ENCODE data around the gene ABCD4. TPM values are rescaled to one million over a fixed set of nuclear protein-coding genes. Genes with fewer than 3 reads are reported as not detected.

Gene ABCD4
- total and polyA plus RNA-seq, 2 donors (not counting 3 experiments of a cell fraction or from before 2014, with no cell fraction given) = 58.2 to 84.2 TPM

DNA sequence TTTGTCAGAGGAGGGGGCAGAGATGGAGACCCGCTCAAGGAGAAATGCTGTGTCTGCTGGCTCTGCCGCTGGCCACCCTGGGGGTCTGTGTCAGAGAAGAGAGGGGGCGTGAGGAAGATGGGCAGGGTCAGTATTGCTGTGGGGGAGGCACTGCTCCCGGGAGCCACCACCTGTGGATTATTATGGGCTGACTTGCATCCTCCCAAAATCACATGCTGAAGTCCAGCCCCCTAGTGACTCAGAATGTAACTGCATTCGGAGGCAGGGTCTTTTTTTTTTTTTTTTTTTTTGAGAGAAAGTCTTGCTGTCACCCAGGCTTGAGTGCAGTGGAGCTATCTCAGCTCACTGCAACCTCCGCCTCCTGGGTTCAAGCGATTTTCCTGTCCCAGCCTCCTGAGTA is 12.3 kb downstream of the ABCD4 start:
- DNase-seq (ENCODE audit: low read depth, low spot score) (peak; percentile 27), FAIRE-seq (peak; percentile 35)
- Histone ChIP-seq H3K9me1 (replicated peaks; ENCODE audit: control insufficient read depth, extremely low read depth, insufficient read depth, low read length) (no peaks in the 10 kb centered on the region), H3K9ac (replicated peaks; ENCODE audit: extremely low read depth, insufficient read depth, low read length) (no peak overlapping the region), H3K9me3 (replicated peaks; ENCODE audit: control insufficient read depth, insufficient read depth, low read length) (no peaks in the 10 kb centered on the region), H3K27ac (ENCODE audit: insufficient read depth, low read depth, low read length) (no peak overlapping the region), H3K36me3 (ENCODE audit: control insufficient read depth in 2 of 2, extremely low read depth in 1 of 2, insufficient read depth in 2 of 2, low read length in 2 of 2) (peaks cover 7 to 68% of the 10 kb centered on the region in 2 experiments), H3K79me2 (ENCODE audit: control insufficient read depth, insufficient read depth, low read length) (no peaks in the 10 kb centered on the region), H3K4me3 (replicated peaks in 1 of 3; ENCODE audit: insufficient read depth in 1 of 3, low read depth in 1 of 3, low read length in 3 of 3) (no peak overlapping the region), H3K27me3 (ENCODE audit: control insufficient read depth in 2 of 2, insufficient read depth in 2 of 2, low read length in 2 of 2) (no peaks in the 10 kb centered on the region), H3K4me2 (ENCODE audit: insufficient read depth, low read length) (no peak overlapping the region), H3K4me1 (ENCODE audit: control insufficient read depth, extremely low read depth, insufficient read depth, low read length) (no peaks in the 10 kb centered on the region), H2AFZ (ENCODE audit: low read depth, low read length) (no peak overlapping the region), H4K20me1 (replicated peaks; ENCODE audit: control insufficient read depth, extremely low read depth, insufficient read depth, low read length) (peaks cover 2% of the 10 kb centered on the region)
- POLR2A ChIA-PET = no interaction called here
- BruUV-seq (replicated peaks) = no TSS peak
- dilution Hi-C loops (cut with MboI; ENCODE audit: extremely low pct_ligation_motif_present, low sequenced_read_pairs) = no loop called here
- CTCF ChIA-PET = interaction anchor here (0.6 to 1.2 kb wide), 4 partner anchors 9 to 167 kb away, joined by 3 to 6 read pairs (median 4); no protein-coding TSS in a partner anchor
- intact Hi-C loops (cut with micrococcal nuclease) = no loop called here
- TF ChIP-seq, protein P1, sequence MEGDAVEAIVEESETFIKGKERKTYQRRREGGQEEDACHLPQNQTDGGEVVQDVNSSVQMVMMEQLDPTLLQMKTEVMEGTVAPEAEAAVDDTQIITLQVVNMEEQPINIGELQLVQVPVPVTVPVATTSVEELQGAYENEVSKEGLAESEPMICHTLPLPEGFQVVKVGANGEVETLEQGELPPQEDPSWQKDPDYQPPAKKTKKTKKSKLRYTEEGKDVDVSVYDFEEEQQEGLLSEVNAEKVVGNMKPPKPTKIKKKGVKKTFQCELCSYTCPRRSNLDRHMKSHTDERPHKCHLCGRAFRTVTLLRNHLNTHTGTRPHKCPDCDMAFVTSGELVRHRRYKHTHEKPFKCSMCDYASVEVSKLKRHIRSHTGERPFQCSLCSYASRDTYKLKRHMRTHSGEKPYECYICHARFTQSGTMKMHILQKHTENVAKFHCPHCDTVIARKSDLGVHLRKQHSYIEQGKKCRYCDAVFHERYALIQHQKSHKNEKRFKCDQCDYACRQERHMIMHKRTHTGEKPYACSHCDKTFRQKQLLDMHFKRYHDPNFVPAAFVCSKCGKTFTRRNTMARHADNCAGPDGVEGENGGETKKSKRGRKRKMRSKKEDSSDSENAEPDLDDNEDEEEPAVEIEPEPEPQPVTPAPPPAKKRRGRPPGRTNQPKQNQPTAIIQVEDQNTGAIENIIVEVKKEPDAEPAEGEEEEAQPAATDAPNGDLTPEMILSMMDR (IDR thresholded peaks at IDR 0.05; ENCODE audit: extremely low read depth in 1 of 2, insufficient read depth in 1 of 2, low read depth in 1 of 2, low read length in 2 of 2) = peak; percentile 24 to 54
- TF ChIP-seq, protein P2, sequence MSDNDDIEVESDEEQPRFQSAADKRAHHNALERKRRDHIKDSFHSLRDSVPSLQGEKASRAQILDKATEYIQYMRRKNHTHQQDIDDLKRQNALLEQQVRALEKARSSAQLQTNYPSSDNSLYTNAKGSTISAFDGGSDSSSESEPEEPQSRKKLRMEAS (IDR thresholded peaks at IDR 0.05; ENCODE audit: insufficient read depth, insufficient read length) = no peak

DNA sequence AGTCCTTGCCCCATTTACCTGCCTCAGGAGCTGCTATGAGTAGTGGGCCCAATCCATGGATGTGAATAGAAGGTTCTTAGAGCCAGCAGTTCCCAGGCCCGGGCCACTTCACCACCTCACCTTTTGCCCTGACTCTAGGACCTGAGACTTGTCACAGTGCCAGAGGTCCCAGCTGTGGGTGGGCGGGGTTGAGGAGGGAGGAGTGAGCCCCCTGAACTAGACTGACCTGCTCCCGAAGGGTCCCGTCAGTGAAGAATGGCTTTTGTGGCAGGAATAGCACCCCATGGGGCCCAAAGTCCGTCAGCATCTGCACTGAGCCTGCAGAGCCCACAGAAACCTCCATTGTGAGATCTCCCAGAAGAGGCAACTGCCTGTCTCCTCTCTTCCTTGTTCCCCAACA is 12.9 kb downstream of the ABCD4 start:
- dilution Hi-C loops (cut with MboI; ENCODE audit: extremely low pct_ligation_motif_present, low sequenced_read_pairs) = no loop called here
- H3K4me3 ChIP-seq (replicated peaks in 1 of 3; ENCODE audit: insufficient read depth in 1 of 3, low read depth in 1 of 3, low read length in 3 of 3) = no peak overlapping the region
- H2AFZ ChIP-seq (ENCODE audit: low read depth, low read length) = no peak overlapping the region
- H3K9me3 ChIP-seq (replicated peaks; ENCODE audit: control insufficient read depth, insufficient read depth, low read length) = no peaks in the 10 kb centered on the region
- no peak overlapping the region for H3K9ac ChIP-seq (replicated peaks; ENCODE audit: extremely low read depth, insufficient read depth, low read length)
- ChIA-PET CTCF (no interaction called here), POLR2A (no interaction called here)
- no TSS peak for BruUV-seq (replicated peaks)
- H3K36me3 ChIP-seq (ENCODE audit: control insufficient read depth in 2 of 2, extremely low read depth in 1 of 2, insufficient read depth in 2 of 2, low read length in 2 of 2) = peaks cover 9 to 62% of the 10 kb centered on the region in 2 experiments
- H4K20me1 ChIP-seq (replicated peaks; ENCODE audit: control insufficient read depth, extremely low read depth, insufficient read depth, low read length) = peaks cover 2% of the 10 kb centered on the region
- FAIRE-seq (no peak), DNase-seq (ENCODE audit: low read depth, low spot score) (no peak)
- no peaks in the 10 kb centered on the region for H3K79me2 ChIP-seq (ENCODE audit: control insufficient read depth, insufficient read depth, low read length)
- TF ChIP-seq EZH2 (IDR thresholded peaks at IDR 0.05; ENCODE audit: borderline replicate concordance, low read depth, low read length, severe bottlenecking) (no peak), MYC (IDR thresholded peaks at IDR 0.05; ENCODE audit: low read depth, low read length) (no peak), POLR2A (IDR thresholded peaks at IDR 0.05; ENCODE audit: low read depth, low read length) (no peak), POLR2AphosphoS5 (IDR thresholded peaks at IDR 0.05; ENCODE audit: insufficient read depth, low read depth, low read length) (no peak), JUN (IDR thresholded peaks at IDR 0.05; ENCODE audit: borderline replicate concordance, insufficient read depth, insufficient read length, low read depth) (no peak), FOS (IDR thresholded peaks at IDR 0.05; ENCODE audit: borderline replicate concordance, insufficient read depth, low read length) (no peak)
- TF ChIP-seq, protein P2 (IDR thresholded peaks at IDR 0.05; ENCODE audit: insufficient read depth, insufficient read length) = no peak
- TF ChIP-seq, protein P1 (IDR thresholded peaks at IDR 0.05; ENCODE audit: extremely low read depth in 1 of 2, insufficient read depth in 1 of 2, low read depth in 1 of 2, low read length in 2 of 2) = no peak
- H3K9me1 ChIP-seq (replicated peaks; ENCODE audit: control insufficient read depth, extremely low read depth, insufficient read depth, low read length) = no peaks in the 10 kb centered on the region
- intact Hi-C loops (cut with micrococcal nuclease) = no loop called here
- no peaks in the 10 kb centered on the region for H3K4me1 ChIP-seq (ENCODE audit: control insufficient read depth, extremely low read depth, insufficient read depth, low read length)
- no peak overlapping the region for H3K4me2 ChIP-seq (ENCODE audit: insufficient read depth, low read length)
- no peaks in the 10 kb centered on the region for H3K27me3 ChIP-seq (ENCODE audit: control insufficient read depth in 2 of 2, insufficient read depth in 2 of 2, low read length in 2 of 2)
- H3K27ac ChIP-seq (ENCODE audit: insufficient read depth, low read depth, low read length) = no peak overlapping the region
